Ishikawa (cell line): ENCODE results near the gene DGUOK.

Experiments
- EP300 ChIP-seq: IDR thresholded peaks from 2 replicates; pipeline ENCODE4 v1.6.1; 2012; ENCODE audit warnings: borderline replicate concordance
- YY1 ChIP-seq: IDR thresholded peaks from 2 replicates; pipeline ENCODE4 v1.6.1; 2012; ENCODE audit warnings: low read depth

DNA sequence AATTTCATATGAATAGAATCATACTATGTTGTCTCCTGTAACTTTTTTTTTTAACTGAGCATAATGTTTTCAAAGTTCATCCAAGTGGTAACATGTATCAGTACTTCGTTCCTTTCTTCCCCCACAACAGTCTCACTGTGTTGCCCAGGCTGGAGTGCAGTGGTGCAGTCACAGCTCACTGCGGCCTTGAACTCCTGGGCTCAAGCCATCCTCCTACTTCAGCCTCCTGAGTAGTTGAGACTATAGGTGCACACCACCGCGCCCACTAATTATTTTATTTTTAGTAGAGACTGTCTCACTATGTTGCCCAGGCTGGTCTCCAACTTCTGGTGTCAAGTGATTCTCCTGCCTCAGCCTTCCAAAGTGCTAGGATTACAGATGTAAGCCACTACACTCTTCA, 34.6 kb downstream of the DGUOK start:
- no peak for TF ChIP-seq EP300
- TF ChIP-seq YY1 = no peak
